Measurements from ENCODE around the gene KRTAP10-6. TPM values are rescaled to one million over a fixed set of nuclear protein-coding genes. Genes with fewer than 3 reads are reported as not detected.
"Not testable (repeated sequence)": the region's sequence is repeated elsewhere in the genome, so short reads cannot be mapped to it uniquely, and the experiment has no call there.

Gene KRTAP10-6
- total and polyA plus RNA-seq, 3 donors from 2014 or later = not detected

GRCh38 chr21:44594406-44594916, 2.2 kb upstream of the KRTAP10-6 start:
- no peak for TF ChIP-seq CTCF (IDR thresholded peaks at IDR 0.05)
- no peak for TF ChIP-seq POLR2A (IDR thresholded peaks at IDR 0.05)
- 81 to 91% methylated on average over 12 of the region's 12 CpGs for WGBS, 2 donors
- Histone ChIP-seq H3K4me1 (no peaks in the 10 kb centered on the region), H3K27ac (no peak overlapping the region), H3K36me3 (ENCODE audit: low read depth, missing control alignments) (no peaks in the 10 kb centered on the region), H3K4me3 (no peak overlapping the region), H3K27me3 (no peaks in the 10 kb centered on the region), H3K9me3 (no peaks in the 10 kb centered on the region)
- intact Hi-C loops (cut with DNase I; ENCODE audit: low total_unique reads) = no loop called here
- no peak for DNase-seq

- no peak for TF ChIP-seq CTCF (IDR thresholded peaks at IDR 0.05)
- DNase-seq = no peak
- intact Hi-C loops (cut with DNase I; ENCODE audit: low total_unique reads) = no loop called here
- Histone ChIP-seq H3K27me3 (no peaks in the 10 kb centered on the region), H3K4me3 (no peak overlapping the region), H3K4me1 (no peaks in the 10 kb centered on the region), H3K27ac (no peak overlapping the region), H3K36me3 (ENCODE audit: low read depth, missing control alignments) (no peaks in the 10 kb centered on the region), H3K9me3 (no peaks in the 10 kb centered on the region)
- WGBS, 2 donors = 45 to 46% methylated on average over 20 of the region's 20 CpGs
Observed at GRCh38 chr21:44593598-44594405, 1.5 kb upstream of the KRTAP10-6 start.

GRCh38 chr21:44591801-44592130, 539 bp downstream of the KRTAP10-6 start:
- H3K27ac ChIP-seq; DNase-seq; H3K4me3 ChIP-seq; H3K27me3 ChIP-seq; intact Hi-C loops (cut with DNase I; ENCODE audit: low total_unique reads); H3K4me1 ChIP-seq; H3K36me3 ChIP-seq (ENCODE audit: low read depth, missing control alignments); H3K9me3 ChIP-seq: not testable (repeated sequence)
- 80% methylated on average over 1 of the region's 4 CpGs; no CpG with 5 or more reads in 1 of the 2 donors for WGBS, 2 donors

GRCh38 chr21:44590897-44591800, 1.2 kb downstream of the KRTAP10-6 start:
- H3K4me1 ChIP-seq; H3K9me3 ChIP-seq; H3K27ac ChIP-seq; DNase-seq; H3K27me3 ChIP-seq; H3K4me3 ChIP-seq; intact Hi-C loops (cut with DNase I; ENCODE audit: low total_unique reads); H3K36me3 ChIP-seq (ENCODE audit: low read depth, missing control alignments): not testable (repeated sequence)
- 67 to 71% methylated on average over 14 to 19 of the region's 19 CpGs for WGBS, 2 donors

GRCh38 chr21:44590311-44590721, 2.0 kb downstream of the KRTAP10-6 start:
- intact Hi-C loops (cut with DNase I; ENCODE audit: low total_unique reads) = no loop called here
- 87 to 90% methylated on average over 7 to 10 of the region's 10 CpGs for WGBS, 2 donors
- H3K36me3 ChIP-seq (ENCODE audit: low read depth, missing control alignments) = no peaks in the 10 kb centered on the region
- no peaks in the 10 kb centered on the region for H3K4me1 ChIP-seq
- no peak for TF ChIP-seq POLR2A (IDR thresholded peaks at IDR 0.05)
- TF ChIP-seq CTCF (IDR thresholded peaks at IDR 0.05) = no peak
- no peak for DNase-seq
- no peaks in the 10 kb centered on the region for H3K27me3 ChIP-seq
- no peaks in the 10 kb centered on the region for H3K9me3 ChIP-seq
- no peak overlapping the region for H3K27ac ChIP-seq
- H3K4me3 ChIP-seq = no peak overlapping the region

All from testis (tissue), 3 donors.